Neural cell (in vitro differentiated cells): ENCODE measurements around the gene IL6ST. TPM values are rescaled to one million over a fixed set of nuclear protein-coding genes. Genes with fewer than 3 reads are reported as not detected.

ENCODE experiments used
- H2AFZ ChIP-seq: fragments of 200-600, 300-800 bp; sonication (generic), shearing (Covaris generic); 2 replicates; pipeline ENCODE4 v1.6.0; 2014; ENCODE audit warnings: low read depth, mild to moderate bottlenecking, antibody characterized with exemption, low read length, moderate library complexity
- H3F3A ChIP-seq: fragments of 200-600 bp; shearing (Covaris generic); 2 replicates; pipeline ENCODE4 v1.6.1; 2016; ENCODE audit warnings: mild to moderate bottlenecking, moderate library complexity, mixed read lengths, antibody characterized with exemption, low read length; ENCODE audit not compliant: insufficient read depth, poor library complexity, severe bottlenecking
- H3K27ac ChIP-seq: fragments of 200-600, 300-800 bp; sonication (generic), shearing (Covaris generic); 2 replicates; pipeline ENCODE4 v1.5.1; 2014; ENCODE audit warnings: mild to moderate bottlenecking, low read length, moderate library complexity
- H3K27me3 ChIP-seq: fragments of 300-800, 200-600 bp; sonication (generic), shearing (Covaris generic); 2 replicates; pipeline ENCODE4 v1.6.0; 2014; ENCODE audit warnings: mild to moderate bottlenecking, low read depth, low read length, moderate library complexity; ENCODE audit not compliant: insufficient read depth
- H3K36me3 ChIP-seq: fragments of 300-800, 200-600 bp; sonication (generic), shearing (Covaris generic); 2 replicates; pipeline ENCODE4 v1.5.1; 2014; ENCODE audit warnings: mild to moderate bottlenecking, antibody characterized with exemption, low read length, moderate library complexity; ENCODE audit not compliant: insufficient read depth
- H3K4me2 ChIP-seq: fragments of 300-800, 200-600 bp; sonication (generic), shearing (Covaris generic); 2 replicates; pipeline ENCODE4 v1.6.0; 2014; ENCODE audit warnings: mild to moderate bottlenecking, low read length
- H3K4me3 ChIP-seq: fragments of 300-800, 200-600 bp; sonication (generic), shearing (Covaris generic); 2 replicates; pipeline ENCODE4 v1.5.1; 2014; ENCODE audit warnings: mild to moderate bottlenecking, low read length, moderate library complexity
- H3K79me2 ChIP-seq: fragments of 200-600 bp; shearing (Covaris generic); replicated peaks from 2 replicates; pipeline ENCODE4 v1.6.0; 2014; ENCODE audit warnings: mild to moderate bottlenecking, low read length, moderate library complexity; ENCODE audit not compliant: insufficient read depth
- H3K9ac ChIP-seq: fragments of 300-800, 200-600 bp; sonication (generic), shearing (Covaris generic); 2 replicates; pipeline ENCODE4 v1.6.1; 2016; ENCODE audit warnings: mild to moderate bottlenecking, low read length, mixed read lengths
- H3K9me2 ChIP-seq: fragments of 200-600 bp; shearing (Covaris generic); 2 replicates; pipeline ENCODE4 v1.6.1; 2016; ENCODE audit warnings: mild to moderate bottlenecking, low read length, mixed read lengths; ENCODE audit not compliant: insufficient read depth
- H3K9me3 ChIP-seq: fragments of 200-600, 300-800 bp; sonication (generic), shearing (Covaris generic); 2 replicates; pipeline ENCODE4 v1.6.1; 2016; ENCODE audit warnings: mild to moderate bottlenecking, mixed run types, low read length, moderate library complexity, mixed read lengths
- H4K20me1 ChIP-seq: fragments of 200-600 bp; shearing (Covaris generic); 2 replicates; pipeline ENCODE4 v1.6.1; 2016; ENCODE audit warnings: mild to moderate bottlenecking, mixed run types; ENCODE audit not compliant: insufficient read depth
- CTCF ChIP-seq: fragments of 450-650 bp; IDR thresholded peaks from 2 replicates; pipeline ENCODE4 v1.5.1; 2014; ENCODE audit warnings: antibody characterized with exemption, mild to moderate bottlenecking, moderate library complexity; ENCODE audit not compliant: poor library complexity, severe bottlenecking
- EP300 ChIP-seq: fragments of 450-650 bp; conservative IDR thresholded peaks from 2 replicates; pipeline ENCODE4 v1.6.1; 2014; ENCODE audit warnings: antibody characterized with exemption, mild to moderate bottlenecking, moderate library complexity; ENCODE audit not compliant: poor library complexity, severe bottlenecking
- EZH2 ChIP-seq: fragments of 200-600, 300-800 bp; shearing (Covaris generic), sonication (generic); IDR thresholded peaks from 2 replicates; pipeline ENCODE4 v1.6.1; 2014; ENCODE audit warnings: antibody characterized with exemption, low read length, borderline replicate concordance, mild to moderate bottlenecking; ENCODE audit not compliant: insufficient read depth, poor library complexity, severe bottlenecking
- MXI1 ChIP-seq: fragments of 450-650 bp; conservative IDR thresholded peaks from 2 replicates; pipeline ENCODE4 v1.6.1; 2014; ENCODE audit warnings: antibody characterized with exemption, mild to moderate bottlenecking; ENCODE audit not compliant: poor library complexity, severe bottlenecking
- POLR2AphosphoS5 ChIP-seq: IDR thresholded peaks from 2 replicates; pipeline ENCODE4 v1.6.1; 2012
- RAD21 ChIP-seq: fragments of 450-650 bp; conservative IDR thresholded peaks from 2 replicates; pipeline ENCODE4 v1.6.1; 2014; ENCODE audit warnings: antibody characterized with exemption, mild to moderate bottlenecking, moderate library complexity
- REST ChIP-seq: IDR thresholded peaks from 2 replicates; pipeline ENCODE4 v1.6.1; 2012; ENCODE audit warnings: borderline replicate concordance
- SMC3 ChIP-seq: fragments of 450-650 bp; conservative IDR thresholded peaks from 2 replicates; pipeline ENCODE4 v1.6.1; 2014; ENCODE audit warnings: antibody characterized with exemption, mild to moderate bottlenecking, moderate library complexity; ENCODE audit not compliant: poor library complexity
- TAF1 ChIP-seq: IDR thresholded peaks from 2 replicates; pipeline ENCODE4 v1.6.1; 2012; ENCODE audit warnings: low read depth
- polyA plus RNA-seq: library from polyadenylated mRNA; depleted of rRNA; stranded (reverse); fragments of >200 nt; gene quantifications from 2 replicates; pipeline ENCODE4 v1.2.3, GENCODE V29; 2014

The IL6ST gene
- polyA plus RNA-seq, 1 donor from 2014 or later = 19.7 TPM

GRCh38 chr5:55913466-55914413 is 81.0 kb downstream of the IL6ST start:
- TF ChIP-seq EZH2 (no peak), POLR2AphosphoS5 (no peak), EP300 (no peak), RAD21 (no peak), CTCF (no peak), REST (no peak), SMC3 (no peak), MXI1 (no peak)
- H3K27me3 ChIP-seq = no peaks in the 10 kb centered on the region
- H2AFZ ChIP-seq = no peak overlapping the region
- H3K4me3 ChIP-seq = no peak overlapping the region
- no peak overlapping the region for H3K4me2 ChIP-seq
- H3K27ac ChIP-seq = no peak overlapping the region
- H3K36me3 ChIP-seq = no peaks in the 10 kb centered on the region
- H3K79me2 ChIP-seq = no peaks in the 10 kb centered on the region
- H4K20me1 ChIP-seq = no peaks in the 10 kb centered on the region
- H3K9ac ChIP-seq = no peak overlapping the region
- no peaks in the 10 kb centered on the region for H3K9me2 ChIP-seq
- no peaks in the 10 kb centered on the region for H3K9me3 ChIP-seq
- no peaks in the 10 kb centered on the region for H3F3A ChIP-seq

- no peaks in the 10 kb centered on the region for H3K27me3 ChIP-seq
- H3K9me2 ChIP-seq = no peaks in the 10 kb centered on the region
These were observed 82.7 kb downstream of the IL6ST start for GRCh38 chr5:55911784-55912653.

More at GRCh38 chr5:55911784-55912653, 82.7 kb downstream of the IL6ST start:
- Histone ChIP-seq H4K20me1 (no peaks in the 10 kb centered on the region), H3K4me3 (no peak overlapping the region), H3K9me3 (no peaks in the 10 kb centered on the region), H3K79me2 (no peaks in the 10 kb centered on the region), H3K4me2 (no peak overlapping the region), H3K27ac (no peak overlapping the region), H3K9ac (no peak overlapping the region), H2AFZ (no peak overlapping the region), H3K36me3 (no peaks in the 10 kb centered on the region), H3F3A (no peaks in the 10 kb centered on the region)
- TF ChIP-seq POLR2AphosphoS5 = no peak
- no peak for TF ChIP-seq RAD21
- no peak for TF ChIP-seq EZH2
- no peak for TF ChIP-seq REST
- no peak for TF ChIP-seq CTCF
- no peak for TF ChIP-seq MXI1
- TF ChIP-seq EP300 = no peak
- TF ChIP-seq TAF1 = no peak
- TF ChIP-seq SMC3 = no peak
